ENCODE data around the gene SHF.
"Not testable (repeated sequence)": the region's sequence is repeated elsewhere in the genome, so short reads cannot be mapped to it uniquely, and the experiment has no call there.

The SHF gene

DNA sequence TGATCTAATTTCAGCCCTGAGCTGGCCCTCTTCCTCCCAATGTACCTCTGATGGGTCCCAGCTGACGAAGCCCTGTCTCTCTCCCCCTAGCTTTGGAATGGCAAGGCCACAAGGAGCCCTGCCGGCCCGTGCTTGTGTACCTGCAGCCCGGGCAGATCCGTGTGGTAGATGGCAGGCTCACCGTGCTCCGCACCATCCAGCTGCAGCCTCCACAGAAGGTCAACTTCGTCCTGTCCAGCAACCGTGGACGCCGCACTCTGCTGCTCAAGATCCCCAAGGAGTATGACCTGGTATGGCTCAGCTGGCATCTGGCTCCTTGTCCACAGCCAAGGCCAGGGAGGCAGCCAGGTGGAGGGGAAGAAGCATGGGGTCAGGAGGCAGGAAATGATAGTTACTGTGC lies 43.8 kb downstream of the SHF start:
- DNase-seq: no peak

DNA sequence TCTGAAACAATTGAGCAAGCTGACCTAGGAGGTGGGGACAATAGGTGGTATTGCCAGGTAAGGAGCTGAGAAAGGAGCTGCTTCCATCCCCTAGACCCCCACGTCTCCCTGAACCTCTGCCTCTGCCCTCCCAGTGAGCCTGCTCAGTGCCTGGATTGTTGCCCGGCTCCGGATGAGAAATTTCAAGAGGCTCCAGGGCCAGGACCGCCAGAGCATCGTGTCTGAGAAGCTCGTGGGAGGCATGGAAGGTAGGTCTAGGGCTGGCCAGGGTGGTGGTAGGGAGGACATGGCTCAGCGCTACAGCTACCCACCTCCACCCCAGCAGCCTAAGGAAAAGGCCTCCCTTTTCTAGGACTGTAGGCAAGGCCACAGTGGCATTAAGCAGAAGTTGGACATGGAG lies 44.7 kb downstream of the SHF start:
- no peak for DNase-seq

DNA sequence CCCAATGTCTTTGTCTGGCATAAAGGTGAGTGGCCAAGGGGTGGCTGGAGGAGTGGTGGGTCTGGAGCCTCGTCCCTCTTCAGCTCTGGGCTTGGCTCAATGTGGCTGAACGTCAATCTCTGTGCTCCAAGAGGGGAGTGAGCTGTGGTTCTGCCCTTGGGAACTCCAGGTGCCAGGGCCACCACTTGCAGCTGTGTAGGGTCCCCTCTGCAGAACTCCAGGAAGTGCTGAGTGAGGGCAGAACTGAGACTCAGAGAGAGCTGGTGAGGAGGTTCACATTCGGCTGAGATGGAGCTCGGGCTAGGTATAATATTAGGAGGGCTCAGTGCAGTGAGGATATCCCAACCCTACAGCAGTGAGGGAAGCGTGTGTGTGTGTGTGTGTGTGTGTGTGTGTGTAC lies 46.4 kb downstream of the SHF start:
- DNase-seq: no peak

DNA sequence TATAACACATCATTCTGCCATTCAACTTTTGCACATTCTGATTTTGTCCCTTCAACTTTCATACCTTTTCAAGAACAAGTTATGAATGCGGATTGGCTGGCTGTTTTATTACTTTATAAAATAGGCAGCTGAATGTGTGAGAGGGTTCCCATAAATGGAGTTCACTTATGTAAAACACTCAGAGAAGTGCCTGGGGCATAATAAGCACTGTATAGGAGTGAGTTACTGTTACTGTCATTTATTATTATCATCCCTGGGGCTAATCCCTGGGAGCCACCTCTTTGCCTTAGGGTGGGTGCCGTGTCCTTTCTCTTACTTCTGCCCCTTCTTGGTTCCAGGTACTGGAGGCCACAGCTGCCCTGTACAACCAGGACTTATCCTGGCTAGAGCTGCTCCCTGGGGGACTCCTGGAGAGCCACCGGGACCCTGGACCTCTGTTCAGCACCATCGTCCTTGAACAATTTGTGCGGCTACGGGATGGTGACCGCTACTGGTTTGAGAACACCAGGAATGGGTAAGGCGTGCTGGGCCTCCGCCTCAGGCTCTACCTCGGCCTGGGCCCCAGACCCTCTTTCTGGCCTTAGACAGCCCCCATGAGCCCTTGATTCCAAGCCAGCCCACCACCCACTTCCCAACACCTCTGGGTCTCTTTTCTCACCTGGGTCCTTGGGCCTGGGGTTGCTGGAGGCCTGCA lies 47.1 kb downstream of the SHF start:
- no peak for DNase-seq

DNA sequence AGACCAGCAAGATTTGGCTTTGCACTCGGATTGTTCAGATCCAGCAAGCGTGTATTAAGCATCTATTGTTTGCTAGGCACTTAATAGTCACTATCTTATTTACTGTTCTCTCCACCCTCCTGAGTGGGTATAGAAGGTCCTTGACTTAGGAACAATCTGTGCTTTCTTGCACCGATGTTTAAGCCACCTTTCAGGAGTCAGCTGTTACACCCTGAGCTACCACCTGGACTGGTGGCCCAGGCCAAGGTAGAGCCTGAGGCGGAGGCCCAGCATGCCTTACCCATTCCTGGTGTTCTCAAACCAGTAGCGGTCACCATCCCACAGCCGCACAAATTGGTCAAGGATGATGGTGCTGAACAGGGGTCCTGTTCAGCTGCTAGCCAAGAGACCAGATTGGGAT lies 48.0 kb downstream of the SHF start:
- DNase-seq: no peak

DNA sequence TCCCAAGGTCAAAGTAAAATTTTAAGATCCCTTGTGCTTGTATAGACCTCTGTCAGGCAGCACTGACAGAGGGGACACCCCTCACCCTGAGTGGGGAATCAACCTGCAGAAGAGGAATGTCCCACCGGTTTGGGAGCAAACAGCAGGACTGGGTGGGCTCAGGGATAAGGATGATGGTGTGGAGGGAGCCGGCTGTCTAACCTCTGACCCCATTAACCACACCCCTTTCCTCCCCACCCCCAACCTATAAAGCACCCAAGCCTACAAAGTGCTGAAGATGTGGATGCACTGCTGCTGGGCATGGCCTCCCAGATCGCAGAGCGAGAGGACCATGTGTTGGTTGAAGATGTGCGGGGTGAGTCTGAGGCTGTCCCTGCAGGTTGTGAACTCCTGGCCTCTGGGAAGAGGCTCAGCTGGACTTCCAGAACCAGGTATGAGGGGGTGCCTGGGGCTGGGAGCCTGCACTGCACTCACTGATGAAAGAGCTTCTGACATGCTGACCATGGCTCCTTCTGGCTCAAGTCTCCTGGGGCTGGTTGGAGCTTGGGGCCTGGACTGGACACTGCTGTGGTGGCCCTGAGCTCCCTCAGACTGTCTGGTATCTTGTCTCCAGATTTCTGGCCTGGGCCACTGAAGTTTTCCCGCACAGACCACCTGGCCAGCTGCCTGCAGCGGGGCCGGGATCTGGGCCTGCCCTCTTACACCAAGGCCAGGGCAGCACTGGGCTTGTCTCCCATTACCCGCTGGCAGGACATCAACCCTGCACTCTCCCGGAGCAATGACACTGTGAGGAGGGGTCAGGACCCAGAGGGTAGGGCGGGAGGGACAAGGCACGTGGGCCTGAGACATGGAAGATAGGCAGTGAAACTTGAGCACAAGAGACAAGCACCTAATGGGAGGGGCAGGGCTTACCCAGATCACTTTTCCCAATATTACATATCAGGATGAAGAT lies 48.7 kb downstream of the SHF start:
- DNase-seq: no peak

DNA sequence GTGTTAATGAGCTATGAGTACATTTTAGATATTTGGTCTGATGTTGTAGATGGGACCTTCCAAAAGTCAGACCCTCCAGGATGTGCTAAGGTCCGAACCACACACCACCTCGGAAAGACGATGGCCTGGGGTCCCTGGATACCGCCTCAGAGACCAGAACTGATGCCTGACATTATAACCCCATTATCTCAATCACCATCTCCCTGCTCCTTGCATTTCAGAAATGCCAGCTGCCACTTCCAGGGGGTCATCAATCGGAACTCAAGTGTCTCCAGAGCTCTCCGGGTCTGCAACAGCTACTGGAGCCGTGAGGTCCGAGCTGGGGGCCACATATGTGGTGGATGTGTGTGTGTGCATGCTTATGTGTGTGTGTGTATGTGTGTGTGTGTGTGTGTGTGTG lies 50.1 kb downstream of the SHF start:
- DNase-seq: no peak

DNA sequence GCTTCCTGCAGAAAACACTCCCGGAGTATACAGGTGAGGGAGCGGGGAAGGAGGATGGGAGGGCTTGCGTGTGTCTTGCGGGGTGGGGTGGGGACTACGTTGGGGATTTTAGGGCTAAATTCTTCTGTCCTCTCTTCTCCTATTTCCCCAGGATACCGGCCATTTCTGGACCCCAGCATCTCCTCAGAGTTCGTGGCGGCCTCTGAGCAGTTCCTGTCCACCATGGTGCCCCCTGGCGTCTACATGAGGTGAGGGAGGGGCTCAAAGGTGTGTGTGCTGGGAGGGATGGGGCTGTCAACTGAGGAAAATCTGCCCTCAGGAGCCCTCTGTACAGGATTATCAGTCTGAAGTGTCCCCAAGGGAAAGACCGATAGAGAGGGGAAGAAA lies 51.4 kb downstream of the SHF start:
- DNase-seq: no peak

DNA sequence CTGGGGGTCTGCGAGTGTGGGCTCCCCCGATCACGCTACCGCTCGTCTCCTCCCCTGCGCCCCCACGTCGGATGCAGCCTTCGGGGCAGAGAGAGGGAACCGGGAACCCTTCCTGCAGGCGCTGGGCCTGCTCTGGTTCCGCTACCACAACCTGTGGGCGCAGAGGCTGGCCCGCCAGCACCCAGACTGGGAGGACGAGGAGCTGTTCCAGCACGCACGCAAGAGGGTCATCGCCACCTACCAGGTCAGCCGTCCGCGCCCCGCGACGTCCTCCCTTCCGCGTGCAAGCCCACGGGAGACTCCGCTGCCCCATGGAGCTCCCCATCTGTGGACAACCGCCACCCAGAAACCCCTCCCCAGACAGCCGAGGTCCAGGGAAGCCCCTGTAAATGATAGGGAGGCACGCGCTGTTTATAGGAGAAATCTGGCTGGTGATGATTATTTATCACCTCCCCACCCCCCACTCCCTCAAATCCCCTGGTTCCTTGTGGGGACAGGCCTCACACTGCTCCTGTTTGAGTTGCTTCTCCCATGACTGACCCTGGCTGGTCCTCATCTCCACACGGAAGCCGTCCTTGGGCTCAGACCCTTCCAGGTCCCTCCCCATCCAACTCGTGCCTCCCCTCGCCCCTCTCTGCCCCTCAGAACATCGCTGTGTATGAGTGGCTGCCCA lies 51.9 kb downstream of the SHF start:
- DNase-seq: not testable (repeated sequence)

DNA sequence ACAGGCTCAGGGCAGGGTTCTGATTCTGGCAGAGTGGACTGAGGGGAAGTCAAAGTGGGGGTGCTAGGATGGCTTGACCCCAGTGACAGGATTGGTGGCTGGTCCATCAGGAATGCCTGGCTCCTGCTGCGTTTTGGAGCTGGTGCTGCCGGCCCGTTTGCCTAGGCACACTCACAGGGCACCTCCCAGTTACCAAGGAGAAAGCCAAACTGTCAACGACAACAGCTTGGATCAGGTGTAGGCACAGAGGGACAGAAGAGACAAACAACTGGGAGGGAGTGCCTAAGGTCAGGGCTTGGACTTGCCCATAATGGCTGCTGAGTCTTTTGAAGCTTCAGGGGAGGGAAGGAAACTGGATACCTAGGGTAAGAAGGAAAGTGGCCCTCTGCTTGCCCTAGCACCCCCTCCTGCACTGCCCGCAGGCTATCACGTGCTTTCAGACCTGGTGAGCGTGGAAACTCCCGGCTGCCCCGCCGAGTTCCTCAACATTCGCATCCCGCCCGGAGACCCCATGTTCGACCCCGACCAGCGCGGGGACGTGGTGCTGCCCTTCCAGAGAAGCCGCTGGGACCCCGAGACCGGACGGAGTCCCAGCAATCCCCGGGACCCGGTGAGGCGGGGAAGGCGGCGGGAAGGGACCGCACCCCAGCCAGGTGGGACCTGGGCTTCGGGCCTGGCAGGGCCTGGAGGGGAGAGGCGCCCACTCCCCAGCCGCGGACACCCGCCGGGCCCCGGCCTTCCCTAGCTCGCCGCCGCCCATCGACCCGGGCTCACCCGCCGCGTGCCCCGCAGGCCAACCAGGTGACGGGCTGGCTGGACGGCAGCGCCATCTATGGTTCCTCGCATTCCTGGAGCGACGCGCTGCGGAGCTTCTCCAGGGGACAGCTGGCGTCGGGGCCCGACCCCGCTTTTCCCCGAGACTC lies 52.8 kb downstream of the SHF start:
- no peak for DNase-seq

DNA sequence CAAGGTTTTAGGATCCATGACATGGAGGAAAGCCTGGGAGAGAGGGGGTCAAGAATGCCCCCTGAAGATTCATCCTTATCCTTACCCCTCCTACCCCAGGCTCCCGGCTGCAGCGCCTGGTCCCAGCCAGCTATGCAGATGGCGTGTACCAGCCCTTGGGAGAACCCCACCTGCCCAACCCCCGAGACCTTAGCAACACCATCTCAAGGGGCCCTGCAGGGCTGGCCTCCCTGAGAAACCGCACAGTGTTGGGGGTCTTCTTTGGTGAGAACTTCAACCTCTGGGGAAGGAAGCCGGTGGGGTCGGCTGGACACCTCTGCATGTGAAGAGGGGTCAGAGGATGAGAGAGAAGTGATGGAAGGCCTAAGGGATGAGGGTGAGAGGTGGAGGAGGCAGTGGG lies 53.7 kb downstream of the SHF start:
- DNase-seq: no peak

DNA sequence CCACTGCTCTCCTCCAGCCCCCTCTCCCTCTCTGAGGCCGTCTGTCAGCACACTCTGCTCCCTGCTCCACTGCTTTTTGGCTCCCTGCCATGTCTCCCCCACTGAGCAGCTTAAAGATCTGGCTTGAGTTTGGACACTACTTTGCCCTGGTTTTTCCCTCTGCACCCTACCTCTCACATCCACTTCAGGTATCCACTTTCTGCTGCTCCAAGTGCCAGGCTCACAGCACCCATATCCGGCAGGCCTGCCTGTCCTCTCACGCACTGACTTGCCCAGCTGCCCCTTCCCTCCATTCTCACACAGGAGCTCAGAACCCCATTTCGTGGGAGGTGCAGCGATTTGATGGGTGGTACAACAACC lies 54.2 kb downstream of the SHF start:
- DNase-seq: no peak

DNA sequence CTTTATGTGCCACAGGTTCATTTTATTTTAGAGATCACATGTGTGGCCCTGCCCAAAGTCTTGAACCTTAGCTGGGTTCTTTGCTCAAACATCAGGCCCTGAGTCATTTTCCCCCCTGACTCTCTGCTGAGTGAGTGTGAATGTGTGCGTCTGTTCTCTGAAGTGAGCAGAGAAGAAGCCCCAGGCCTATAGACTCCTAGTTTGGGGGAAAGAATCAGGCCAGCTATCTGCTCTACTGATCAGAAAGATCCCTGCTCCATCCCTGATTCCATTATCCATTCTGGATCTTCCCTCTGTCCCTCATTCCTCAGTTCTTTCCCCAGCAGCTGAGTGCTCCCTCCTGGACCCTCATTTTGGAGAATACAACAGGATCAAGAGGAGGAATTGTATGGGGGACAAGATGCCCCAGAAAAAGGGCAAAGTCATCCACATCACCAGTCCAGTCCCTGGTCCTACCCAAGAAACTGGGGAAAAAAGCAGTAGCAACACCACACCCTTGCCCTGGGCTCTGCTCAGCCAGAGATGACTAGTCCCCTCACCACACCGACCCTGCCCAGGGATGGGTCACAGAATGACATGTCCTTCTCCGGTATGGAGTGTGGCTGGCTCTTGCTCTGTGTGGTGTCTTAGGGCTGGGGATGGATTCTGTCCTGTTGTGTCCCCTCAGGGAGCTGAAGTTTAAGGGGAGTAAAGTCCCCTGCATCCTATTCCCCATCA lies 54.8 kb downstream of the SHF start:
- no peak for DNase-seq

DNA sequence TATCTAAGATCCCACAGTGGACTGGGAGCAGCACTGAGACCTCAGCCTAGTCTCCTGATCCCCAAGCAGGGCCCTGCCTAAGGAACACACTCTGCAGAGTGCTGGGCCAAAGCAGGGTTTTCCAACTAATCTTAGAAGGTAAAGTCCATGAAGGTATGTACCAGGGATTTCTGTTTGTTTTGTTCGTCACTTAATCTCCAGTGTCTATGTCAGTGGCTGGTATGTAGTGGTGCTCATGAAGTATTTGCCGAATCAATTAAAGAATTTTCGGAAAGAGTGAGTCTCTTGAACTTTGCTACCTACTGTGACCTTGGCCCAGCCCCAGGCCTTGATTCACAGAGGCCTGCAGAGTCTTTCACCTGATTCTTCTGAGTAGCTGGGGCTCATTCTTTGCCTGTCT lies 56.3 kb downstream of the SHF start:
- DNase-seq: no peak

DNA sequence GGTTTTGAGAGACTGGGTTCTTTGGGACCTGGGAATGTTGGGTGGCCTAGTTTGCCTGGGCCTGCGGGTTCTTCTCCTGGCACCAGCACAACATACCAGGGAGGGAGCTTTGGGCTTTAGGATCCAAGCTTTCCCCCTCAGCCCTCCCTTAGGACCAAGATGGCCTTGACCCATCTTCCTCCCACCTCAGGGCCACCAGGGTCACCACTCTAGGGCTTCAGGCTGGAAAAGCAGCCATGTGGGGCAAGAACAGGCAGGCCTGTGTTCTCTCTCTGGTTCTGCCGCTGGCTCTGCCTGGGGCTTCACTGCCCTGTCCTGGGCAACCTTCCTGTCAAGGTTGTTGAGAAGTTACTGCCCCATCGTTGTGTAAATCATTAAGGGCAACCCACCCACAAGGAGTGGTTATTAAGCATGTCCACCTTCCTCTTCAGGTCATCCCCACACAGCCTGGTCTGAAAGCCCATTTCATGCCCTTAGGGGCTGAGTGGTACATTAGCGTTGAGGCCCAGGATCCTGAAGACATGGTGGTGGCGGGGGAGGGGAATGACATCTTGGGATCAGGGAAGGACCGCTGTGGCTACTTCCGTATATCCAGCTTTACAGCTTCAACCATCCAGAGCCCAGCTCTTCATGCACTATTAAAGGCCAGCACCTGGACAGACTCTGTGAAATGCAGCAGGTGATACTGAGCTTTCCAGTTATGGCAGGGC lies 57.3 kb downstream of the SHF start:
- DNase-seq: no peak

DNA sequence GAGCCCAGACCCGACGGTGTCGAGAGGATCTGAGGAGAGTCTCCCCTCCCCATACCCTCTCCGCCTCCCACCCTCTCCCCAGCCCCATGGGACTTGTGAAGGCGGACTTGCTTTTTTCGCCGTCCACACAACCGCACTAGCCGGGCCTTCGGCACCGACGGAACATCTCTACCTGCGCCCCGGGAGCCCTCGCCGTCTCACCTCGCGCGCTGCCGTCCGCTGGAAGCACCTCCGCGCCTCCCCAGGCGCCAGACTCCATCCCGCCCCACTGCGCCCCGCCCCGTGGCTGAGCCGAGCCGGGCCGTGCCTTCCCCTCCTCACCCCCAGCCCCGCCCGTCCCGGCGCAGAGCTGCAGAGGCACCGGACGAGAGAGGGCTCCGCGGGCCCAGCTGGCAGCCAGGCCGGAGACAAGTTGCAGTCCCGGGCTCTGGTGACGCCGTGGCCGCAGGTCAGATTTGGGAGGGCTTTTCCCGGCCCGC lies 58.1 kb downstream of the SHF start, which contains the start of the genes DUOX1 and DUOXA1:
Gene DUOX1, plus strand, starts transcription at position 344 of the 479 bp plus-strand sequence. CDS start 1,973 bp downstream, outside the sequence.
Gene DUOXA1, minus strand, starts transcription at position 229 of the 479 bp plus-strand sequence. CDS start 6,865 bp downstream, outside the sequence.
- DNase-seq: peak in 1 of 2 donors; percentile 8

DNA sequence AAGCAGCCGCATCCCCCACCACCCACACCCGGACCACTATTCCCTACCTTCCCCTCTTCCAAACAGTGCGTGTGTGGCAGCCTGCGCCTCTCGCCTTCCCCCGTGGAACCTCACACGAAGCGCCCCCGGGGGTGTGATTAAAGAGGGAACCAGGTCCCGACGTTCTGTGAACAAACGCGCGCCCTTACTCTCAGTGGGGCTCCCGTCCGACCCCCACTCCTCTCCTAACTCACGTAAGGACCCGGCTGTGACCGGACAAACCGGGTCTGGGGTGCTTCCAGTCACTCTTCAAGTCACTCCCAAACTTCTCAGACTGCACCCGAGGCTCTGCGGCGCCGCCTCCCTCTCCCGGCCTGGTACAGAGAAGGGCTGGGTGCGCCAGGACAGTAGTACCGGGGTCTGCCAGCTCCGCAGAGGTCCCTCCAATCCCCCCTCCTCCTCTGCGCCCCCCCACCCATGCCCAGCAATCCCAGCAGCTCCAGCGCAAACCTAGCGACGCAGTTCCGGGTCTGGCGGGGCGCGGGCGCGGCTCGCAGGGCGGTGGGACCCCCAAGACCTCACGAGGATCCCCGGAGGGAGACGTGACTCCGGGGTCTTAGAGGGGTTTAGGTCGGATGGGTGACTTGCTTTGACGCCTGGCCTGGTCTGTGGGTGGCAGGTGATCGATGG lies 58.7 kb downstream of the SHF start:
- DNase-seq: no peak

DNA sequence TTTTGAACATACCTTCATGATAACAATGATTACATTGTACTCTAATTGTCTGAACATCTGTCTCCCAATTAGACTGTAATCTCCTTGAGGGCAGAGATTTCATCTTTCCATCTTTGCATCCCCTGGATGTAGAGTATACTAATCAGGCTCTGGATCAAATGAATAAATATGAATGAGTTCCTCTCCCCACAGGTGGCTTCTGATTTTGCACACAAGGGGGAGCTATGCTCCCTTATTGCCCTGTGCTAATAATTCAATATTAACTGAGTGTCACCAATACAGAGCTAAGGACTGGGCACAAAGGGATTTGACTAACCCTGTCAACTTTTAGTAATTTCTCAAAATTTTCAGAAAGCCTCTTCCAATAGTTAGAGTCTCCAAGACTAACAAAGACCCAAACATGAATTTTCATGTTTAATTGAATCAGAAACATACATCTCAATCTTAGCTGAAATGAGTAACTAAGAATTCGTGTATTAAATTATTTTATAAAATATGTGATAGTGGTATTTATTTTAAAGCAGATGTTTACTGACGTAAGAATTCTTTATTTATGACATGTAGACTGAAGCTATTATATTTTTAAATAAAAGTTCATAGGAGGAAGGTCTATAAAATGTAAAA lies 61.1 kb downstream of the SHF start:
- peak; percentile 39 to 65 for DNase-seq

DNA sequence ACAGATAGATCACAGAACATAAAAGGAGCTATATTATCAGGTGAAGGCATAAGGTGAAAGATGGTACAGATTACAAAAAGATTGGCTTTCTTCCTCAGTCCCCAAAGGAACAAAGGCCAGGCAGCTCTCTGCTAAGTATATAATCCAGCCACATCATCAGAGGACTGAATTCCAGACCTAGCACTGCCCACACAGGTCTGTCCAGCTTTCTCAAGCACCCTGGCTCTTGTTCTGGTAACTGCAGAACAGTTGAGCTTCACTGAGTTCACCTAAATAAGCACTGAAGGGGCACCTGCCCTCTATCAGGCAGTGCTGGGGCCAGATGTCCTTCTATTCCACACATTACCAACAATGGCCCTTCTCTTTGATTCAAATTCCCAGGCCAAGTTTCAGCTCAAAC lies 64.4 kb downstream of the SHF start:
- no peak for DNase-seq

DNA sequence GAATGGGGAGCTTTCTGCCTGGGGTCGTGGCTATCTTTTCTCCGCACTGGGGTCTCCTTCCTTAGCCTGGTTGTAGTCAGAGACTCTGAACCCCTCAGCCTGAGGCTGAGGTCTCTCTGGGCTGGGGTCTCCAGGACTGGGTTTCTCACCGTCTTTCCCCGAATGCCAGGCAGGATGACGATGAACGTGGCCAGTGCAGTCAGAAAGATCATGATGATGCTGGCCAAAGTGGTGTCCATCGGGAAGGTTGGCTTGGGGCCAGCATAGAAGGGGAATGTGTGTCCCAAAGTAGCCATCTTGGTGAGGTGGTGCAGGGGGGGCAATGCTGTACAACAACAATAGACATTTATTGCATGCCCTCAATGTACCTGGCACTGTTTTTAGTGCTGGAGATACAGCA lies 65.0 kb downstream of the SHF start:
- no peak for DNase-seq

All from CD4-positive, alpha-beta T cell treated with Interleukin-4 for 1 hour (primary cell).